Measurements from ENCODE around the gene MSH2.

The MSH2 gene

DNA sequence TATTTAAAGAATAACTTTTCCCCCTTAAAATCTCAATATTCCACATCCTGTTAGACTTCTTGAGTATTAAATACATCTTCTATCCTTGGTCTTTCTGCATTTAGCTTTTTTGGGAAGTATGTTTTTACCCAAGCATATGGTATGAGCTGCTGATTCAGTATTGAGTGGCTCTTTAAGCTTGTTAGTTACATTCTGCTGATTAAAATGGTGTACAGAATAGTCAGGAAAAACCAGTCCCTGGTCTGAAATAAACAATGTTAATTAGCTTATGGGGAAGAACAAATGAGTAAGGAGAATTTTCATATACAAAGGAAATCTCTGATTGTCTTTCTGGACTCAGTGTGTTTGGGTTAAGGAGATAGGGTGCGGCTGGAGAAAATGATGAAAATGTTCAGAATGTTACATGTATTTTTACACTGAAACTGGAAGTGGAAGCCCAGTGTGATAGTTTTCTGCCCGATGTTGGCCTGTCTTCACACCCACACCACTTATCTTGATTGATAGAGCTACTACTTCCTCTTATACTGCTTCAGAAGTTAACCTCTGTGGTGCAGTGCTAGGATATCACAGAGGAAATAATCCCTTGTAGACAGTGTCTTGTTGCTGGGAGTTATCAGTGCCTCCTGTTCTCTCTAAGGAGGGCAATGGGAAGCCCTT is 84.0 kb downstream of the MSH2 start:
- H3K4me3 ChIP-seq (ENCODE audit: low read depth, low read length) = no peak overlapping the region
- no peak for TF ChIP-seq CTCF (IDR thresholded peaks at IDR 0.05; ENCODE audit: low read depth, low read length)
- in situ Hi-C loops (cut with HindIII; ENCODE audit: low sequenced_read_pairs) = no loop called here
- no peak for DNase-seq (ENCODE audit: low read depth, low spot score)

DNA sequence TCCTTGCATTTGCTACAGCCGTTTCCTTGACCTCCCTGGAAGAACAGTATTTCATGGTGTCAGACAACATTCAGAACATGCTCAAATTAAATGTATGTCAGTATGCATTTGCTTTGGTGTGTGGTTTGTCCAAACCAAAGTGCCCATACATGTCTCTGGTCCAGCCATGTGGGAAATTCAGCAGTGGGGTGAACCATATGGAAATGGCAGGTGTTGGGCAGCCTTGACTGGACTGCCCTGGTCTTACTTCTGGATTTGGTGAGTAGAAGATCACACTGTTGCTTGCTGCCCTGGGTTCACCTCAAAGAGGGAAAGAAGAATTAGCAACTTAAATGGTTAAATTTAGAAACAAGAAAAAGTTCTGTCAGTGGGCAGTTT is 84.5 kb downstream of the MSH2 start:
- no peak overlapping the region for H3K4me3 ChIP-seq (ENCODE audit: low read depth, low read length)
- in situ Hi-C loops (cut with HindIII; ENCODE audit: low sequenced_read_pairs) = no loop called here
- no peak for TF ChIP-seq CTCF (IDR thresholded peaks at IDR 0.05; ENCODE audit: low read depth, low read length)
- no peak for DNase-seq (ENCODE audit: low read depth, low spot score)

- TF ChIP-seq CTCF (IDR thresholded peaks at IDR 0.05; ENCODE audit: low read depth, low read length) = no peak
- peak; percentile 78 for DNase-seq (ENCODE audit: low read depth, low spot score)
- in situ Hi-C loops (cut with HindIII; ENCODE audit: low sequenced_read_pairs) = no loop called here
- H3K4me3 ChIP-seq (ENCODE audit: low read depth, low read length) = no peak overlapping the region
Measured at GRCh38 chr2:47488870-47489584, 86.1 kb downstream of the MSH2 start.

- TF ChIP-seq CTCF (IDR thresholded peaks at IDR 0.05; ENCODE audit: low read depth, low read length) = no peak
- in situ Hi-C loops (cut with HindIII; ENCODE audit: low sequenced_read_pairs) = no loop called here
- no peak for DNase-seq (ENCODE audit: low read depth, low spot score)
- H3K4me3 ChIP-seq (ENCODE audit: low read depth, low read length) = no peak overlapping the region
Measured at GRCh38 chr2:47490406-47490805, 87.5 kb downstream of the MSH2 start.

DNA sequence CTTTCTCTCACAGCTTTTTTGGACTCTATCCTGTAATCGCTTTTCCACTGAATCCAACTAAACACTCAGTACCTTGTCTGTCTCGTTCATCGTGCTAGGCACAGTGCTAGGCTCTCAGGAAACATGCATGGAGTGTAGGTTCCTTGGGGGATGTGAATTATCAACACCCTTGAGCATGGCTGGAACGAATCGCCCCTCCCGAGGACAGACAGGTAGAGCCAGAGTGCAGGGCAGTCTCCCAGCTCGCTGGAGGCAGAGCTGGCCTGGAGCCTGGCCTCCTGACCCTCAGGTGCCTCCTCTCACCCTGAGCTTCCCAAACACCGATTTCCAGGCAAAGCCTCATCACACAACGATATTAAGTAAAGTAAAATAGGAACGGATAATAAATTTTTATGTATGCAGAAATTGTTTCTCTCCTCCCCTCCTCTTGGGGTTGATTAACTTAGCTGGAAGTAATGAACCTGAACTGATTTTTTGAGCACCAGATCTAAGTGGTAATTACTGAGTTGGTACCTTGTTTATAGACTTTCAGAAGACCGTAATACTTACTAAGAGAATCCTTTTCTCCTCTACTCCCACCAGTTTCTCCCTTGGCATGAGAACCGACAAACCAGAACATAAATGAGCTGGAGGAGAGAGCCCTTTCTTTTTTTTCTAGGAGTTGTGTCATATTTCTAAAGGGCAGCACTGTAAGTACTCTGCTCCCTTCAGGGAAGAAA is 90.5 kb downstream of the MSH2 start:
- no peak for DNase-seq (ENCODE audit: low read depth, low spot score)
- in situ Hi-C loops (cut with HindIII; ENCODE audit: low sequenced_read_pairs) = no loop called here
- no peak overlapping the region for H3K4me3 ChIP-seq (ENCODE audit: low read depth, low read length)
- no peak for TF ChIP-seq CTCF (IDR thresholded peaks at IDR 0.05; ENCODE audit: low read depth, low read length)

DNA sequence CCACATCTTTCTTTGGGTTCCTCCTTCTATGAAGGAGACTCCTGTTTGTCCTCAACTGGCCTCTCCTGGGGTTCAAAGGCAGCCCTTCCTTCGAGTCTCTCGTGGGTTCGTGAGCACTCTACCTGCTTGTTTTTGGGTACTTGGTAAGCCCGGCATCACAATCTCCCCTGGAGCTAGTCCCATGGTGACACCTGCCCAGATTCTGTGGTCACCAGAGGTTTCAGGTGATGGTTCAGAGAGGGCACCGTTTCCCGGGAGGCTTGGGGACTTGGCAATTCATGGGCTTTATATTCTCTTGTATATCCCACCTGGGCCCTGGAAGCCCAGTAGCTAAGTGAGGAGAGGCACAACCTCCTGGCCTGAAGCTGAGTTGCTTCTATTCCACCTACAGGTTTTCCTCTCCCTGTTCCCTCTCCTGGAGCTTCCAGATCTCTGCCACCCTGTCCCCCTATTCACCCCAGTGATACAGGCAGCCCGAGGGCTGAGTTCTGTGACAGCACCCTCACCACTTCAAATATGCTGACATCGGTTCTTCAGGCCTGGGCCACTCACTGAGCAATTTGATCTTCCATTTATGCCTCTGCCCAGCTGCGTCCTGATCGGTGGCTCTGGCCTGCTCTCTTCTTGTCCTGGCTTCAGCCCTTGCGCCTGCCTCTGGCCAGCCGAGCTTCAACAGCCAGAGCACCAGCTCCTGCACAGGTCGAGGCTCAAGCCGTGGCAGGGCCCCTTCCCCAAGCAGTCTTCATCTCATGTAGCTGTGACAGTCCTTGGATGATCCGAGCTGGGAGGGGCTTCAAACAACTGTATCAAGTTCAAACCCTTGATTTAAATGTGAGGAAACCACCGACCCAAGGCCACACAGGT is 91.5 kb downstream of the MSH2 start:
- no peak for TF ChIP-seq CTCF (IDR thresholded peaks at IDR 0.05; ENCODE audit: low read depth, low read length)
- DNase-seq (ENCODE audit: low read depth, low spot score) = no peak
- in situ Hi-C loops (cut with HindIII; ENCODE audit: low sequenced_read_pairs) = no loop called here

More for the DNA sequence above, 91.5 kb downstream of the MSH2 start:
- H3K4me3 ChIP-seq (ENCODE audit: low read depth, low read length) = no peak overlapping the region
